Duodenal mucosa (tissue), 2 donors: ENCODE data around the gene DIAPH3.

ENCODE experiments used
- H3K27ac ChIP-seq: one replicate; pipeline ENCODE4 v1.7.0; 2013; ENCODE audit warnings: low read depth, low read length
- H3K27me3 ChIP-seq, 2 donors: one replicate each; pipeline ENCODE4 v1.7.0; 2013; ENCODE audit warnings: low read length in 2 of 2, control low read depth in 1 of 2; ENCODE audit not compliant: insufficient read depth in 2 of 2, control insufficient read depth in 1 of 2
- H3K36me3 ChIP-seq, 2 donors: one replicate each; pipeline ENCODE4 v1.7.0; 2013; ENCODE audit warnings: low read length in 2 of 2, control low read depth in 1 of 2; ENCODE audit not compliant: insufficient read depth in 2 of 2, control insufficient read depth in 1 of 2
- H3K4me1 ChIP-seq, 2 donors: one replicate each; pipeline ENCODE4 v1.7.0; 2013; ENCODE audit warnings: low read length in 2 of 2, control low read depth in 1 of 2; ENCODE audit not compliant: insufficient read depth in 2 of 2, control insufficient read depth in 1 of 2
- H3K4me3 ChIP-seq, 2 donors: one replicate each; pipeline ENCODE4 v1.7.0; 2013; ENCODE audit warnings: low read length in 2 of 2, low read depth in 1 of 2
- H3K9ac ChIP-seq, 2 donors: one replicate each; pipeline ENCODE4 v1.7.0; 2013; ENCODE audit warnings: low read length in 2 of 2, low read depth in 1 of 2
- H3K9me3 ChIP-seq, 2 donors: one replicate each; pipeline ENCODE4 v1.7.0; 2013; ENCODE audit warnings: low read length in 2 of 2, control low read depth in 1 of 2; ENCODE audit not compliant: control insufficient read depth in 1 of 2

The DIAPH3 gene

GRCh38 chr13:60152904-60153303 is 10.8 kb downstream of the DIAPH3 start:
- no peaks in the 10 kb centered on the region for H3K36me3 ChIP-seq
- H3K9ac ChIP-seq: no peak overlapping the region
- peaks cover 0 to 3% of the 10 kb centered on the region in 2 donors for H3K9me3 ChIP-seq
- no peaks in the 10 kb centered on the region for H3K27me3 ChIP-seq
- no peak overlapping the region for H3K27ac ChIP-seq
- no peaks in the 10 kb centered on the region for H3K4me1 ChIP-seq
- H3K4me3 ChIP-seq: no peak overlapping the region

- Histone ChIP-seq H3K27me3 (no peaks in the 10 kb centered on the region), H3K36me3 (no peaks in the 10 kb centered on the region), H3K4me1 (no peaks in the 10 kb centered on the region), H3K9me3 (no peaks in the 10 kb centered on the region), H3K27ac (no peak overlapping the region), H3K4me3 (no peak overlapping the region), H3K9ac (no peak overlapping the region)
Measured at GRCh38 chr13:60152114-60152513, 11.6 kb downstream of the DIAPH3 start.

- Histone ChIP-seq H3K36me3 (no peaks in the 10 kb centered on the region), H3K9me3 (no peaks in the 10 kb centered on the region), H3K9ac (no peak overlapping the region), H3K27me3 (no peaks in the 10 kb centered on the region), H3K4me1 (no peaks in the 10 kb centered on the region), H3K27ac (no peak overlapping the region), H3K4me3 (no peak overlapping the region)
Measured at GRCh38 chr13:60150538-60150937, 13.2 kb downstream of the DIAPH3 start.

- Histone ChIP-seq H3K36me3 (no peaks in the 10 kb centered on the region), H3K4me1 (no peaks in the 10 kb centered on the region), H3K9me3 (no peaks in the 10 kb centered on the region), H3K27me3 (no peaks in the 10 kb centered on the region), H3K4me3 (no peak overlapping the region), H3K27ac (no peak overlapping the region), H3K9ac (no peak overlapping the region)
Measured at GRCh38 chr13:60148918-60149317, 14.8 kb downstream of the DIAPH3 start.

GRCh38 chr13:60147361-60147760 is 16.4 kb downstream of the DIAPH3 start:
- Histone ChIP-seq H3K4me3 (no peak overlapping the region), H3K9ac (no peak overlapping the region), H3K27ac (no peak overlapping the region), H3K9me3 (no peaks in the 10 kb centered on the region), H3K4me1 (no peaks in the 10 kb centered on the region), H3K36me3 (no peaks in the 10 kb centered on the region), H3K27me3 (no peaks in the 10 kb centered on the region)

GRCh38 chr13:60146471-60146870 is 17.3 kb downstream of the DIAPH3 start:
- no peak overlapping the region for H3K9ac ChIP-seq
- no peaks in the 10 kb centered on the region for H3K4me1 ChIP-seq
- no peaks in the 10 kb centered on the region for H3K9me3 ChIP-seq
- no peak overlapping the region for H3K4me3 ChIP-seq
- H3K36me3 ChIP-seq: no peaks in the 10 kb centered on the region
- H3K27me3 ChIP-seq: no peaks in the 10 kb centered on the region
- H3K27ac ChIP-seq: no peak overlapping the region

- Histone ChIP-seq H3K36me3 (no peaks in the 10 kb centered on the region), H3K4me1 (no peaks in the 10 kb centered on the region), H3K9ac (no peak overlapping the region), H3K27me3 (no peaks in the 10 kb centered on the region), H3K4me3 (no peak overlapping the region), H3K27ac (no peak overlapping the region), H3K9me3 (no peaks in the 10 kb centered on the region)
Measured at GRCh38 chr13:60143775-60144174, 20.0 kb downstream of the DIAPH3 start.

- H3K9ac ChIP-seq: no peak overlapping the region
- H3K4me1 ChIP-seq: no peaks in the 10 kb centered on the region
- no peak overlapping the region for H3K4me3 ChIP-seq
- no peaks in the 10 kb centered on the region for H3K36me3 ChIP-seq
- H3K9me3 ChIP-seq: no peaks in the 10 kb centered on the region
- H3K27ac ChIP-seq: no peak overlapping the region
- no peaks in the 10 kb centered on the region for H3K27me3 ChIP-seq
Measured at GRCh38 chr13:60139272-60139671, 24.5 kb downstream of the DIAPH3 start.

GRCh38 chr13:60138674-60139073 is 25.1 kb downstream of the DIAPH3 start:
- H3K4me3 ChIP-seq: no peak overlapping the region
- H3K27ac ChIP-seq: no peak overlapping the region

GRCh38 chr13:60137911-60138560 is 25.7 kb downstream of the DIAPH3 start:
- Histone ChIP-seq H3K27me3 (no peaks in the 10 kb centered on the region), H3K36me3 (no peaks in the 10 kb centered on the region), H3K4me1 (no peaks in the 10 kb centered on the region), H3K4me3 (no peak overlapping the region), H3K9ac (no peak overlapping the region), H3K9me3 (no peaks in the 10 kb centered on the region), H3K27ac (no peak overlapping the region)

More at GRCh38 chr13:60138674-60139073, 25.1 kb downstream of the DIAPH3 start:
- Histone ChIP-seq H3K4me1 (no peaks in the 10 kb centered on the region), H3K36me3 (no peaks in the 10 kb centered on the region), H3K27me3 (no peaks in the 10 kb centered on the region), H3K9me3 (no peaks in the 10 kb centered on the region), H3K9ac (no peak overlapping the region)

GRCh38 chr13:60135344-60135743 is 28.4 kb downstream of the DIAPH3 start:
- Histone ChIP-seq H3K27ac (no peak overlapping the region), H3K9ac (no peak overlapping the region), H3K4me1 (no peaks in the 10 kb centered on the region), H3K27me3 (no peaks in the 10 kb centered on the region), H3K9me3 (no peaks in the 10 kb centered on the region), H3K4me3 (no peak overlapping the region), H3K36me3 (no peaks in the 10 kb centered on the region)
